ENCODE measurements around the gene U2AF2. TPM values are rescaled to one million over a fixed set of nuclear protein-coding genes. Genes with fewer than 3 reads are reported as not detected.
A peak's percentile ranks its signal among the peaks of the same experiment; 100 is the strongest.

Gene U2AF2
- total and polyA plus RNA-seq, 9 of the 15 experiments (the other 6 are each of a cell fraction or from before 2014, with no cell fraction given), result 3.0 to 331 (median 157) TPM

DNA sequence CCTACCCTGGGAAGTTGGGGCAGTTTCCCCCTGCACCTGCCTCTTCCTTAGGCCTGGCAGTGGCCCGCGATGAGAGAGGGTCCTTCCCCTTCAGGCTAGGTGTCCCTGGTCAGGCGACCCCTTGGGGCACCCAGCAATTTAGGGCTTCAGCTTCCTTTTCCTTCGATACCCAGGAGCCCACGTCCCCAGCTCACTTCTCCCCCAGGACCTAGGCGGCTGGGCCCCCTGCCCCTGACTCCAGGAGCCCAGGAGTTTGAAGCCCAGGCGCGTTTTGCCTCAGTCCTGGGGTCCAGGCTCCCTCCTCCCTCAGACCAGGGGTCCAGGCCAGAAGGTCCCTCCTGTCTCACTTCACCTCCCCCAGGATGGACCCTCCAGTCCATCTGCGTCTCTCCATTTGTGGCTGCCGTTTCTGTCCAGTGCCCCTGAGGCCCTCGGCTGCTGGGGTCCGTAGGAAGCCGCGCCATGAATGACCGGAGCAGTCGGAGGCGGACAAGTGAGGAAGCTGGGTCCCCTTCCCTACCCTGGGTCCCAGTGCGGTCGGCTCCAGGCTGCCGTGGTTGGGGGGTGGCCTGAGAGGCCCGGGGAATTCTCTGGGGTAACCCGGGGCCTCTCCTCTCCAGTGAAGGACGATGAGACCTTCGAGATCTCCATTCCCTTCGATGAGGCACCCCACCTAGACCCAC lies 6.1 kb upstream of the U2AF2 start (continued):
- peak; percentile 49 for TF ChIP-seq ZFX (CRISPR knock-in tag; IDR thresholded peaks at IDR 0.05)
- no peak for TF ChIP-seq MCM7 (IDR thresholded peaks at IDR 0.05)
- TF ChIP-seq DLX4 (CRISPR knock-in tag; IDR thresholded peaks at IDR 0.05), result no peak

DNA sequence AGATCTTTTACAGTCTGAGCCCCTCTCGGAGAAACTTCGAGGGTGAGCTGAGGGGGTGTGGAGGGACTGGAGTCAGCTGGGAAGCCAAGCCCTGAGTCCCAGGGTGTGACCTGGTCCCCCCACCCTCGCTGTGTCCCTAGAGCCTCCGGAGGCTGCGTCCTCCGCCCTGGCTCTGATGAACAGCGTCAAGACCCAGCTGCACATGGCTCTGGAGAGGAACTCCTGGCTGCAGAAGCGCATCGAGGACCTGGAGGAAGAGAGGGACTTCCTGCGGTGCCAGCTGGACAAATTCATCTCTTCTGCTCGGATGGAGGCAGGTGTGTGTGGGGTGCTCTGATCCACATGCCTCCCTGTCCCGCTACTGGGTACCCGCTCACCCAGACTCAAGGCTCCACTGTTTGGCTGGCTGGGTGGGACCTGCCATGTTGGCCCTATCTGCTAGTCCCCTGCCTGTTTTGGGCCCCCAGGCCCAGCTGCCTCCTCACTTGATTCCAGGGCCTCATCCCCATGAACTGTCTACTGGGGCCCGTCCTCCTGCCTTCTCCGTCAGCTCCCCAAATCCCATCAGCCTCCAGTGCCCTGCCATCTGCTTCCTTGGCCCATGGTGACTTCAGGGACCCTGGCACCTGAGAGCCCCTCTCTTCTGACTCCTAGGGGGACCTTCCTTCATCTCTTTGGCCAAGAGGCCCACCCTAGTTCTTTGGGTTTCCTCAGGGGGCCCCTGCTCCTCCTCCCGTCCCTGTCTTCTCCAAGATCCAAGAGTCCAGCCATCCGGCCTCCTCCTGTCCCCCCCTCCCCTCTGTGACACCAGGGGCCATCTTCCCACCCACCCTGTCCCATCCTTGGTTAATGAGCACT lies 5.3 kb upstream of the U2AF2 start:
- intact Hi-C loops (cut with micrococcal nuclease), result no loop called here
- H3K9me3 ChIP-seq (replicated peaks; ENCODE audit: control insufficient read depth, insufficient read depth, low read depth, low read length), result no peaks in the 10 kb centered on the region
- WGBS (ENCODE audit: insufficient coverage, low coverage, missing lambda C conversion rate), result 48% methylated on average over 15 of the region's 17 CpGs
- no peaks in the 10 kb centered on the region for H4K20me1 ChIP-seq (replicated peaks; ENCODE audit: control insufficient read depth, insufficient read depth, low read length)
- DNase-seq (ENCODE audit: extremely low read depth in 1 of 4, low spot score in 3 of 4) (peak in 2 of 4 experiments; percentile 21 to 52), FAIRE-seq (peak; percentile 62), ATAC-seq (no peak)
- ChIA-PET CTCF (ENCODE audit: low intra/inter-chr PET ratio) (no interaction called here), POLR2A (interaction anchor here (0.6 to 0.7 kb wide), 2 partner anchors 22 to 611 kb away, joined by 3 read pairs; no protein-coding TSS in a partner anchor)
- H3K9ac ChIP-seq (ENCODE audit: insufficient read depth in 1 of 2, low read depth in 2 of 2, low read length in 2 of 2), result peak overlapping the region; percentile 89 to 98
- H3K27ac ChIP-seq (ENCODE audit: extremely low read depth, low read depth, low read length), result peak overlapping the region; percentile 90; the same call in 2 of the 3 replicates
- H3K79me2 ChIP-seq (ENCODE audit: control insufficient read depth, insufficient read depth, low read length), result peaks cover 43% of the 10 kb centered on the region
- H3K27me3 ChIP-seq (ENCODE audit: control insufficient read depth in 2 of 2, insufficient read depth in 2 of 2, low read length in 2 of 2), result no peaks in the 10 kb centered on the region
- peak overlapping the region; percentile 95; the same call in 1 of the 2 replicates for H2AFZ ChIP-seq (ENCODE audit: low read depth, low read length)
- no TSS peak for BruUV-seq (replicated peaks)
- in situ Hi-C loops (cut with MboI), result loop anchor here (25.0 kb wide), 2 partner anchors 512 to 663 kb away; partner anchors contain the start of genes TNNT1 and ZSCAN5A
- H3K36me3 ChIP-seq (ENCODE audit: control insufficient read depth, insufficient read depth, low read length), result peaks cover 45% of the 10 kb centered on the region; the same call in 2 of the 3 replicates
- peaks cover 18 to 78% of the 10 kb centered on the region in 2 experiments; a peak in 4 of 5 replicates for H3K4me1 ChIP-seq (replicated peaks in 1 of 2; ENCODE audit: control insufficient read depth in 2 of 2, insufficient read depth in 2 of 2, low read length in 2 of 2)
- no peaks in the 10 kb centered on the region for H3K9me1 ChIP-seq (ENCODE audit: control insufficient read depth, insufficient read depth, low read length)
- peak overlapping the region; percentile 68 for H3K4me3 ChIP-seq
- H3K4me2 ChIP-seq (ENCODE audit: insufficient read depth, low read length), result peak overlapping the region; percentile 90
- TF ChIP-seq DNMT1 (IDR thresholded peaks at IDR 0.05), result no peak
- 0 out of 2 replicates have a peak, but pooled peaks have one; percentile 4 for TF ChIP-seq POLR2G (IDR thresholded peaks at IDR 0.05; ENCODE audit: low read depth, low read length)
- TF ChIP-seq MGA (IDR thresholded peaks at IDR 0.05), result peak; percentile 82

Data from K562 (cell line).